PFSK-1 (cell line): ENCODE data around the gene GKN2.

ENCODE experiments used
- FOXP2 ChIP-seq: optimal IDR thresholded peaks from 2 replicates; pipeline ENCODE3; 2011; ENCODE audit warnings: borderline replicate concordance, control low read depth, inconsistent platforms; ENCODE audit not compliant: insufficient read depth; ENCODE audit errors: extremely low read length, extremely low read depth
- POLR2AphosphoS5 ChIP-seq: IDR thresholded peaks from 2 replicates; pipeline ENCODE4 v1.6.1; 2012; ENCODE audit warnings: low read depth, mild to moderate bottlenecking, control low read depth, low read length, moderate library complexity
- REST ChIP-seq, 2 experiments: IDR thresholded peaks; 2 replicates each; pipeline versions ENCODE4 v1.6.1 to v1.8.0; 2011 to 2012; ENCODE audit warnings: low read depth in 2 of 2, low read length in 2 of 2, control low read depth in 1 of 2, inconsistent platforms in 1 of 2, mild to moderate bottlenecking in 1 of 2, moderate library complexity in 1 of 2; ENCODE audit not compliant: insufficient read depth in 1 of 2
- SIN3A ChIP-seq: IDR thresholded peaks from 2 replicates; pipeline ENCODE4 v1.6.1; 2012; ENCODE audit warnings: mild to moderate bottlenecking, low read length, moderate library complexity, borderline replicate concordance; ENCODE audit not compliant: insufficient read depth
- TAF1 ChIP-seq: IDR thresholded peaks from 2 replicates; pipeline ENCODE4 v1.6.1; 2012; ENCODE audit warnings: low read length, control low read depth, borderline replicate concordance; ENCODE audit not compliant: insufficient read depth

The GKN2 gene

GRCh38 chr2:68906716-68907115, 46.0 kb downstream of the GKN2 start:
- no peak for TF ChIP-seq SIN3A
- no peak for TF ChIP-seq FOXP2
- no peak for TF ChIP-seq TAF1
- TF ChIP-seq REST (IDR thresholded peaks at IDR 0.05; ENCODE audit: insufficient read depth in 1 of 2, low read depth in 2 of 2, low read length in 2 of 2): no peak
- no peak for TF ChIP-seq POLR2AphosphoS5

GRCh38 chr2:68905116-68905515, 47.6 kb downstream of the GKN2 start:
- no peak for TF ChIP-seq REST (IDR thresholded peaks at IDR 0.05; ENCODE audit: insufficient read depth in 1 of 2, low read depth in 2 of 2, low read length in 2 of 2)
- TF ChIP-seq FOXP2: no peak
- no peak for TF ChIP-seq SIN3A
- TF ChIP-seq TAF1: no peak
- no peak for TF ChIP-seq POLR2AphosphoS5

- no peak for TF ChIP-seq TAF1
- no peak for TF ChIP-seq SIN3A
- TF ChIP-seq REST (IDR thresholded peaks at IDR 0.05; ENCODE audit: insufficient read depth in 1 of 2, low read depth in 2 of 2, low read length in 2 of 2): no peak
- TF ChIP-seq POLR2AphosphoS5: no peak
- no peak for TF ChIP-seq FOXP2
These were observed 51.1 kb downstream of the GKN2 start for GRCh38 chr2:68901561-68901960.

GRCh38 chr2:68901199-68901514, 51.5 kb downstream of the GKN2 start:
- TF ChIP-seq FOXP2 (no peak), SIN3A (no peak), POLR2AphosphoS5 (no peak), REST (IDR thresholded peaks at IDR 0.05; ENCODE audit: insufficient read depth in 1 of 2, low read depth in 2 of 2, low read length in 2 of 2) (no peak), TAF1 (no peak)

- TF ChIP-seq FOXP2: no peak
- no peak for TF ChIP-seq POLR2AphosphoS5
- TF ChIP-seq REST (IDR thresholded peaks at IDR 0.05; ENCODE audit: insufficient read depth in 1 of 2, low read depth in 2 of 2, low read length in 2 of 2): no peak
- no peak for TF ChIP-seq TAF1
- no peak for TF ChIP-seq SIN3A
These were observed 52.0 kb downstream of the GKN2 start for GRCh38 chr2:68900496-68901198.
